HepG2 (cell line): Measurements from ENCODE around the gene RPS8. TPM values are rescaled to one million over a fixed set of nuclear protein-coding genes. Genes with fewer than 3 reads are reported as not detected.

Experiments
- CENPT ChIP-seq: sonication (generic); formaldehyde crosslinking; IDR thresholded peaks from 2 replicates; pipeline ENCODE4 v1.8.0; 2022; ENCODE audit warnings: low read depth, mild to moderate bottlenecking, moderate library complexity, missing genetic modification reagents
- FOXK2 ChIP-seq: fragments of 450-650 bp; IDR thresholded peaks from 2 replicates; pipeline ENCODE4 v1.6.1; 2016
- FOXM1 ChIP-seq: sonication (generic); formaldehyde crosslinking; IDR thresholded peaks from 2 replicates; pipeline ENCODE4 v1.5.0; 2020; ENCODE audit warnings: missing genetic modification reagents
- GLI4 ChIP-seq: sonication (generic); formaldehyde crosslinking; IDR thresholded peaks from 2 replicates; pipeline ENCODE4 v1.5.1; 2020; ENCODE audit warnings: missing genetic modification reagents, mild to moderate bottlenecking, moderate library complexity, borderline replicate concordance
- NCOA5 ChIP-seq: sonication (generic); formaldehyde crosslinking; IDR thresholded peaks from 2 replicates; pipeline ENCODE4 v1.4.0; 2020; ENCODE audit warnings: missing genetic modification reagents
- RBAK ChIP-seq: sonication (generic); formaldehyde crosslinking; IDR thresholded peaks from 2 replicates; pipeline ENCODE4 v1.5.1; 2020; ENCODE audit warnings: mild to moderate bottlenecking, missing genetic modification reagents
- SMARCE1 ChIP-seq: fragments of 450-650 bp; IDR thresholded peaks from 2 replicates; pipeline ENCODE4 v1.6.1; 2017; ENCODE audit warnings: borderline replicate concordance
- U2AF2 ChIP-seq: fragments of 200-400 bp; formaldehyde crosslinking; IDR thresholded peaks from 2 replicates; pipeline ENCODE4 v1.6.1; 2017; ENCODE audit warnings: low read depth, mild to moderate bottlenecking, low read length
- ZNF224 ChIP-seq: sonication (generic); formaldehyde crosslinking; IDR thresholded peaks from 2 replicates; pipeline ENCODE4 v1.5.0; 2020; ENCODE audit warnings: mild to moderate bottlenecking, missing genetic modification reagents
- ZNF230 ChIP-seq: sonication (generic); formaldehyde crosslinking; IDR thresholded peaks from 2 replicates; pipeline ENCODE4 v1.4.0; 2020; ENCODE audit warnings: mild to moderate bottlenecking, missing genetic modification reagents
- ZNF644 ChIP-seq: IDR thresholded peaks from 2 replicates; pipeline ENCODE4 v1.6.1; 2016; ENCODE audit warnings: low read depth
- ZNF674 ChIP-seq: sonication (generic); formaldehyde crosslinking; IDR thresholded peaks from 2 replicates; pipeline ENCODE4 v1.5.0; 2020; ENCODE audit warnings: low read depth, mild to moderate bottlenecking, missing genetic modification reagents
- ZNF678 ChIP-seq: sonication (generic); formaldehyde crosslinking; IDR thresholded peaks from 2 replicates; pipeline ENCODE4 v1.4.0; 2020; ENCODE audit warnings: mild to moderate bottlenecking, missing genetic modification reagents
- ZNF788 ChIP-seq: sonication (generic); formaldehyde crosslinking; IDR thresholded peaks from 2 replicates; pipeline ENCODE4 v1.5.0; 2020; ENCODE audit warnings: mild to moderate bottlenecking, missing genetic modification reagents, borderline replicate concordance
- ZNF883 ChIP-seq: sonication (generic); formaldehyde crosslinking; IDR thresholded peaks from 2 replicates; pipeline ENCODE4 v1.5.1; 2020; ENCODE audit warnings: mild to moderate bottlenecking, missing genetic modification reagents; ENCODE audit errors: not compliant biosample characterization
- polyA plus RNA-seq, 8 experiments: library from polyadenylated mRNA; depleted of rRNA in 3 of 8; stranded (reverse) in 7 of 8; unstranded in 1 of 8; fragments of >200 nt; fragmentation: Illumina TruSeq in 4 of 8; extraction: Trizol in 4 of 8; gene quantifications; 2 replicates each; pipeline versions ENCODE4 v1.2.1 to v1.2.3, GENCODE V29; 2011 to 2016; ENCODE audit warnings: low read depth in 4 of 8, missing spikeins in 1 of 8, mixed read lengths in 1 of 8; ENCODE audit not compliant: insufficient read depth in 1 of 8
- total RNA-seq, 5 experiments: library from RNA; depleted of rRNA; stranded (reverse); fragments of >200 nt; fragmentation: Illumina TruSeq; extraction: Trizol; gene quantifications; 2 replicates each; pipeline ENCODE4 v1.2.3, GENCODE V29; 2016; ENCODE audit warnings: low read depth in 1 of 5
- TF ChIP-seq, protein P1 (sequence below): sonication (generic); formaldehyde crosslinking; IDR thresholded peaks from 2 replicates; pipeline ENCODE4 v1.5.1; 2020; ENCODE audit warnings: mild to moderate bottlenecking, missing genetic modification reagents, borderline replicate concordance
- TF ChIP-seq, protein P2 (sequence below): sonication (generic); formaldehyde crosslinking; IDR thresholded peaks from 2 replicates; pipeline ENCODE4 v1.4.0; 2020; ENCODE audit warnings: missing genetic modification reagents
- TF ChIP-seq, protein P3 (sequence below): sonication (generic); formaldehyde crosslinking; conservative IDR thresholded peaks from 2 replicates; pipeline ENCODE4 v1.4.0; 2020; ENCODE audit warnings: missing genetic modification reagents
- TF ChIP-seq, protein P4 (sequence below): sonication (generic); formaldehyde crosslinking; IDR thresholded peaks from 2 replicates; pipeline ENCODE4 v1.4.0; 2020; ENCODE audit warnings: missing genetic modification reagents, low read depth, mild to moderate bottlenecking, borderline replicate concordance

The RPS8 gene
- total and polyA plus RNA-seq, 2 of the 13 experiments (the other 11 are each of a cell fraction or from before 2014, with no cell fraction given): 2,628 to 2,822 TPM

DNA sequence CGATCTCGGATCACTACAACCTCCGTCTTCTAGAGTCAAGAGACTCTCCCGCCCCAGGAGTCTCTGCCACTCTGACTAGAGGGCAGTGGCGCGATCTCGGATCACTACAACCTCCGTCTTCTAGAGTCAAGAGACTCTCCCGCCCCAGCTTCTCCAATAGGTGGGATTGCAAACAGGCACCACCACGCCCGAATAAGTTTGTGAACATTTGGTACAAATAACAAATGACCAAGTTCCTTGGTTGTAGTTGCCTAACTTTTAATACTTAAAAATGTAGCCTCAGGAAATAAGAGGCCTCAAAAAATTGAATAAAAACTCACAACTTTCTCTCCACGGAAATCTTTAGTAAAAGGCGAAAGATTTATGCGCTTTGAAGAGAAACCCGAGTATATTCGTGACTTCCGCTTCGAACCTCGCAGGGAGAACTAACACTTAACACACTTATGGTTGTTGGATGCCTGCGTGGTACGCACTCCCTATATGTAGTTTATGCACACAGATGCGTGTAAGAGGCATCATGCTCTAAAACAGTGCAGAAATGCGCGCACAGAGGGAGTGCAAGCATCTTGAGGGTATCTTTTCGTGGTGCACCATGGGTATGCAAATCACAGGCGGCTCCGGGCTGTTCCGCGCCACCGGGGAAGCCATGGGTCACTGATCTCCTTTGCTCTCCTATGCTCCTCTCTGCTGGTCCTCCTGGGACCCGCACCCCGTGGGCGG, 44.4 kb downstream of the RPS8 start (continued):
- TF ChIP-seq, protein P1, sequence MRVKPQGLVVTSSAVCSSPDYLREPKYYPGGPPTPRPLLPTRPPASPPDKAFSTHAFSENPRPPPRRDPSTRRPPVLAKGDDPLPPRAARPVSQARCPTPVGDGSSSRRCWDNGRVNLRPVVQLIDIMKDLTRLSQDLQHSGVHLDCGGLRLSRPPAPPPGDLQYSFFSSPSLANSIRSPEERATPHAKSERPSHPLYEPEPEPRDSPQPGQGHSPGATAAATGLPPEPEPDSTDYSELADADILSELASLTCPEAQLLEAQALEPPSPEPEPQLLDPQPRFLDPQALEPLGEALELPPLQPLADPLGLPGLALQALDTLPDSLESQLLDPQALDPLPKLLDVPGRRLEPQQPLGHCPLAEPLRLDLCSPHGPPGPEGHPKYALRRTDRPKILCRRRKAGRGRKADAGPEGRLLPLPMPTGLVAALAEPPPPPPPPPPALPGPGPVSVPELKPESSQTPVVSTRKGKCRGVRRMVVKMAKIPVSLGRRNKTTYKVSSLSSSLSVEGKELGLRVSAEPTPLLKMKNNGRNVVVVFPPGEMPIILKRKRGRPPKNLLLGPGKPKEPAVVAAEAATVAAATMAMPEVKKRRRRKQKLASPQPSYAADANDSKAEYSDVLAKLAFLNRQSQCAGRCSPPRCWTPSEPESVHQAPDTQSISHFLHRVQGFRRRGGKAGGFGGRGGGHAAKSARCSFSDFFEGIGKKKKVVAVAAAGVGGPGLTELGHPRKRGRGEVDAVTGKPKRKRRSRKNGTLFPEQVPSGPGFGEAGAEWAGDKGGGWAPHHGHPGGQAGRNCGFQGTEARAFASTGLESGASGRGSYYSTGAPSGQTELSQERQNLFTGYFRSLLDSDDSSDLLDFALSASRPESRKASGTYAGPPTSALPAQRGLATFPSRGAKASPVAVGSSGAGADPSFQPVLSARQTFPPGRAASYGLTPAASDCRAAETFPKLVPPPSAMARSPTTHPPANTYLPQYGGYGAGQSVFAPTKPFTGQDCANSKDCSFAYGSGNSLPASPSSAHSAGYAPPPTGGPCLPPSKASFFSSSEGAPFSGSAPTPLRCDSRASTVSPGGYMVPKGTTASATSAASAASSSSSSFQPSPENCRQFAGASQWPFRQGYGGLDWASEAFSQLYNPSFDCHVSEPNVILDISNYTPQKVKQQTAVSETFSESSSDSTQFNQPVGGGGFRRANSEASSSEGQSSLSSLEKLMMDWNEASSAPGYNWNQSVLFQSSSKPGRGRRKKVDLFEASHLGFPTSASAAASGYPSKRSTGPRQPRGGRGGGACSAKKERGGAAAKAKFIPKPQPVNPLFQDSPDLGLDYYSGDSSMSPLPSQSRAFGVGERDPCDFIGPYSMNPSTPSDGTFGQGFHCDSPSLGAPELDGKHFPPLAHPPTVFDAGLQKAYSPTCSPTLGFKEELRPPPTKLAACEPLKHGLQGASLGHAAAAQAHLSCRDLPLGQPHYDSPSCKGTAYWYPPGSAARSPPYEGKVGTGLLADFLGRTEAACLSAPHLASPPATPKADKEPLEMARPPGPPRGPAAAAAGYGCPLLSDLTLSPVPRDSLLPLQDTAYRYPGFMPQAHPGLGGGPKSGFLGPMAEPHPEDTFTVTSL: no peak; the same call in 1 of the 2 replicates
- TF ChIP-seq, protein P2, sequence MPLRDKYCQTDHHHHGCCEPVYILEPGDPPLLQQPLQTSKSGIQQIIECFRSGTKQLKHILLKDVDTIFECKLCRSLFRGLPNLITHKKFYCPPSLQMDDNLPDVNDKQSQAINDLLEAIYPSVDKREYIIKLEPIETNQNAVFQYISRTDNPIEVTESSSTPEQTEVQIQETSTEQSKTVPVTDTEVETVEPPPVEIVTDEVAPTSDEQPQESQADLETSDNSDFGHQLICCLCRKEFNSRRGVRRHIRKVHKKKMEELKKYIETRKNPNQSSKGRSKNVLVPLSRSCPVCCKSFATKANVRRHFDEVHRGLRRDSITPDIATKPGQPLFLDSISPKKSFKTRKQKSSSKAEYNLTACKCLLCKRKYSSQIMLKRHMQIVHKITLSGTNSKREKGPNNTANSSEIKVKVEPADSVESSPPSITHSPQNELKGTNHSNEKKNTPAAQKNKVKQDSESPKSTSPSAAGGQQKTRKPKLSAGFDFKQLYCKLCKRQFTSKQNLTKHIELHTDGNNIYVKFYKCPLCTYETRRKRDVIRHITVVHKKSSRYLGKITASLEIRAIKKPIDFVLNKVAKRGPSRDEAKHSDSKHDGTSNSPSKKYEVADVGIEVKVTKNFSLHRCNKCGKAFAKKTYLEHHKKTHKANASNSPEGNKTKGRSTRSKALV (CRISPR knock-in tag): no peak
- no peak for TF ChIP-seq NCOA5 (CRISPR knock-in tag)
- TF ChIP-seq CENPT: no peak
- TF ChIP-seq ZNF674 (CRISPR knock-in tag): no peak
- TF ChIP-seq, protein P3, sequence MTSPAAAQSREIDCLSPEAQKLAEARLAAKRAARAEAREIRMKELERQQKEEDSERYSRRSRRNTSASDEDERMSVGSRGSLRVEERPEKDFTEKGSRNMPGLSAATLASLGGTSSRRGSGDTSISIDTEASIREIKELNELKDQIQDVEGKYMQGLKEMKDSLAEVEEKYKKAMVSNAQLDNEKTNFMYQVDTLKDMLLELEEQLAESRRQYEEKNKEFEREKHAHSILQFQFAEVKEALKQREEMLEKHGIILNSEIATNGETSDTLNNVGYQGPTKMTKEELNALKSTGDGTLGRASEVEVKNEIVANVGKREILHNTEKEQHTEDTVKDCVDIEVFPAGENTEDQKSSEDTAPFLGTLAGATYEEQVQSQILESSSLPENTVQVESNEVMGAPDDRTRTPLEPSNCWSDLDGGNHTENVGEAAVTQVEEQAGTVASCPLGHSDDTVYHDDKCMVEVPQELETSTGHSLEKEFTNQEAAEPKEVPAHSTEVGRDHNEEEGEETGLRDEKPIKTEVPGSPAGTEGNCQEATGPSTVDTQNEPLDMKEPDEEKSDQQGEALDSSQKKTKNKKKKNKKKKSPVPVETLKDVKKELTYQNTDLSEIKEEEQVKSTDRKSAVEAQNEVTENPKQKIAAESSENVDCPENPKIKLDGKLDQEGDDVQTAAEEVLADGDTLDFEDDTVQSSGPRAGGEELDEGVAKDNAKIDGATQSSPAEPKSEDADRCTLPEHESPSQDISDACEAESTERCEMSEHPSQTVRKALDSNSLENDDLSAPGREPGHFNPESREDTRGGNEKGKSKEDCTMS (CRISPR knock-in tag): no peak
- TF ChIP-seq SMARCE1: no peak
- no peak; the same call in 1 of the 2 replicates for TF ChIP-seq ZNF788 (CRISPR knock-in tag)
- no peak for TF ChIP-seq U2AF2
- no peak for TF ChIP-seq FOXK2
- TF ChIP-seq ZNF644 (CRISPR knock-in tag): no peak
- no peak for TF ChIP-seq ZNF883 (CRISPR knock-in tag)
- peak; percentile 59; the same call in 1 of the 2 replicates for TF ChIP-seq ZNF230 (CRISPR knock-in tag)
- TF ChIP-seq ZNF678 (CRISPR knock-in tag): no peak
- TF ChIP-seq ZNF224 (CRISPR knock-in tag): peak; percentile 92
- no peak for TF ChIP-seq GLI4 (CRISPR knock-in tag)
- no peak for TF ChIP-seq FOXM1 (CRISPR knock-in tag)
- TF ChIP-seq RBAK (CRISPR knock-in tag): no peak
- TF ChIP-seq, protein P4, sequence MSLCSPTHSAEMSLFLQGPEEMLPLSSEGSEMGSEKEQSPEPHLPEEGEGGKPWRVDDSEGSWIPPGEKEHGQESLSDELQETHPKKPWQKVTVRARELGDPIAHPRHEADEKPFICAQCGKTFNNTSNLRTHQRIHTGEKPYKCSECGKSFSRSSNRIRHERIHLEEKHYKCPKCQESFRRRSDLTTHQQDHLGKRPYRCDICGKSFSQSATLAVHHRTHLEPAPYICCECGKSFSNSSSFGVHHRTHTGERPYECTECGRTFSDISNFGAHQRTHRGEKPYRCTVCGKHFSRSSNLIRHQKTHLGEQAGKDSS (CRISPR knock-in tag): no peak; the same call in 1 of the 2 replicates
